Panc1 (cell line): Measurements from ENCODE around the gene CLPTM1L. TPM values are rescaled to one million over a fixed set of nuclear protein-coding genes. Genes with fewer than 3 reads are reported as not detected.

Experiments used
- ATAC-seq: fragments of 200-7000 bp; cut with Tn5 transposase; 2 replicates; pipeline ENCODE4 v1.9.1; 2020; ENCODE audit warnings: mild to moderate bottlenecking, moderate library complexity
- BruUV-seq: library from RNA; stranded (reverse); fragments of 400-500 nt; replicated peaks from 2 replicates; lab custom pipeline; 2021; lab: Mats Ljungman, UMichigan
- CTCF ChIA-PET: fragments of 300-600 bp; sonication (Branson Sonifier 250); formaldehyde crosslinking; loops from one replicate; lab custom pipeline; 2022; ENCODE audit warnings: antibody characterized with exemption; lab: Charles Lee
- POLR2A ChIA-PET: fragments of 300-600 bp; sonication (Branson Sonifier 250); formaldehyde crosslinking; loops from one replicate; lab custom pipeline; 2022; ENCODE audit warnings: antibody characterized with exemption; lab: Charles Lee
- DNase-seq: peaks from one replicate; pipeline ENCODE4 v3.0.0-alpha.2; 2010; ENCODE audit warnings: low read depth, low spot score
- H3K27ac ChIP-seq: 2 replicates; pipeline ENCODE4 v1.5.1; 2011; ENCODE audit warnings: mild to moderate bottlenecking, low read length, inconsistent platforms
- H3K27me3 ChIP-seq: fragments of 200-500 bp; sonication (Bioruptor generic); 2 replicates; pipeline ENCODE4 v1.6.0; 2014; ENCODE audit warnings: low read length, inconsistent platforms; ENCODE audit not compliant: control insufficient read depth, insufficient read depth
- H3K36me3 ChIP-seq: fragments of 200-500 bp; sonication (Bioruptor generic); 2 replicates; pipeline ENCODE4 v1.5.1; 2014; ENCODE audit warnings: inconsistent platforms, mild to moderate bottlenecking, low read length, moderate library complexity; ENCODE audit not compliant: control insufficient read depth, insufficient read depth
- H3K4me1 ChIP-seq: 2 replicates; pipeline ENCODE4 v1.5.1; 2011; ENCODE audit warnings: inconsistent platforms, mild to moderate bottlenecking, low read length, moderate library complexity; ENCODE audit not compliant: control insufficient read depth, insufficient read depth
- H3K4me3 ChIP-seq, 2 experiments: 2 replicates each; pipeline ENCODE4 v1.5.1; 2011 to 2012; ENCODE audit warnings: low read depth in 2 of 2, low read length in 2 of 2, mild to moderate bottlenecking in 2 of 2, inconsistent platforms in 1 of 2, moderate library complexity in 1 of 2
- H3K9me3 ChIP-seq: fragments of 200-500 bp; sonication (Bioruptor generic); 2 replicates; pipeline ENCODE4 v1.5.1; 2014; ENCODE audit warnings: low read depth, mild to moderate bottlenecking, inconsistent platforms, low read length, moderate library complexity; ENCODE audit not compliant: control insufficient read depth, insufficient read depth
- CTCF ChIP-seq: fragments of 450-650 bp; IDR thresholded peaks from 2 replicates; pipeline ENCODE4 v1.5.1; 2017; ENCODE audit warnings: mild to moderate bottlenecking
- POLR2AphosphoS5 ChIP-seq: IDR thresholded peaks from 2 replicates; pipeline ENCODE4 v1.6.1; 2012; ENCODE audit warnings: mild to moderate bottlenecking, low read depth, low read length, moderate library complexity
- REST ChIP-seq, 2 experiments: IDR thresholded peaks; 2 replicates each; pipeline ENCODE4 v1.6.1; 2011 to 2012; ENCODE audit warnings: low read depth in 2 of 2, control low read depth in 1 of 2, low read length in 1 of 2, mild to moderate bottlenecking in 1 of 2, moderate library complexity in 1 of 2; ENCODE audit not compliant: insufficient read depth in 1 of 2
- SIN3A ChIP-seq: IDR thresholded peaks from 2 replicates; pipeline ENCODE4 v1.6.1; 2012; ENCODE audit warnings: low read depth, mild to moderate bottlenecking, low read length, moderate library complexity, borderline replicate concordance; ENCODE audit not compliant: insufficient read depth
- TCF7L2 ChIP-seq: IDR thresholded peaks from 2 replicates; pipeline ENCODE4 v1.6.1; 2011; ENCODE audit warnings: mild to moderate bottlenecking, low read depth, low read length, inconsistent platforms
- in situ Hi-C: cut with HindIII; loops from 2 replicates; pipeline ENCODE4 v1.10.0; 2016; ENCODE audit warnings: low sequenced_read_pairs, low pct_unique_long_range_greater_than_20kb
- intact Hi-C: fragments of 100-400 bp; cut with micrococcal nuclease; formaldehyde crosslinking; loops from one replicate; pipeline ENCODE4 v1.10.0; 2022; ENCODE audit not compliant: unreplicated experiment
- total RNA-seq: library from RNA; stranded (reverse); gene quantifications from one replicate; pipeline ENCODE4 v1.2.1, GENCODE V29; 2021; ENCODE audit not compliant: unreplicated experiment

Gene CLPTM1L
- total RNA-seq, 1 experiment from 2014 or later, result 188 TPM

GRCh38 chr5:1363160-1363559, 18.3 kb upstream of the CLPTM1L start:
- Histone ChIP-seq H3K4me3 (peak overlapping the region; percentile 10 to 37), H3K9me3 (no peaks in the 10 kb centered on the region), H3K27me3 (peaks cover 13% of the 10 kb centered on the region), H3K4me1 (no peaks in the 10 kb centered on the region), H3K36me3 (no peaks in the 10 kb centered on the region), H3K27ac (no peak overlapping the region)
- peak; percentile 77 for ATAC-seq
- in situ Hi-C loops (no loop called here), intact Hi-C loops (no loop called here)
- ChIA-PET POLR2A (no interaction called here), CTCF (interaction anchor here (1.6 kb wide), 1 partner anchor 17 kb away, joined by 5 read pairs; no protein-coding TSS in a partner anchor)
- no peak for DNase-seq
- BruUV-seq, result no TSS peak
- TF ChIP-seq REST (IDR thresholded peaks at IDR 0.05; ENCODE audit: insufficient read depth in 1 of 2, low read depth in 2 of 2, low read length in 1 of 2) (no peak), CTCF (no peak), TCF7L2 (no peak), SIN3A (no peak), POLR2AphosphoS5 (no peak)

GRCh38 chr5:1362242-1363015, 17.5 kb upstream of the CLPTM1L start:
- intact Hi-C loops (no loop called here), in situ Hi-C loops (no loop called here)
- DNase-seq (no peak), ATAC-seq (peak; percentile 10; the same call in 1 of the 2 replicates)
- ChIA-PET CTCF (interaction anchor here (1.6 kb wide), 1 partner anchor 18 kb away, joined by 5 read pairs; no protein-coding TSS in a partner anchor), POLR2A (no interaction called here)
- Histone ChIP-seq H3K27me3 (peaks cover 10% of the 10 kb centered on the region), H3K9me3 (no peaks in the 10 kb centered on the region), H3K36me3 (no peaks in the 10 kb centered on the region), H3K4me3 (peak overlapping the region; percentile 10 to 37), H3K27ac (no peak overlapping the region), H3K4me1 (no peaks in the 10 kb centered on the region)
- TF ChIP-seq REST (IDR thresholded peaks at IDR 0.05; ENCODE audit: insufficient read depth in 1 of 2, low read depth in 2 of 2, low read length in 1 of 2) (no peak), CTCF (no peak), POLR2AphosphoS5 (no peak), TCF7L2 (no peak), SIN3A (no peak)
- no TSS peak for BruUV-seq
